Right hindlimb (tissue), 1 donor: ENCODE results near the gene CDRT4.
"Not testable (repeated sequence)": the region's sequence is repeated elsewhere in the genome, so short reads cannot be mapped to it uniquely, and the experiment has no call there.

Experiments
- DNase-seq: peaks from one replicate; pipeline ENCODE4 v3.0.0-alpha.2; 2018

Gene CDRT4

DNA sequence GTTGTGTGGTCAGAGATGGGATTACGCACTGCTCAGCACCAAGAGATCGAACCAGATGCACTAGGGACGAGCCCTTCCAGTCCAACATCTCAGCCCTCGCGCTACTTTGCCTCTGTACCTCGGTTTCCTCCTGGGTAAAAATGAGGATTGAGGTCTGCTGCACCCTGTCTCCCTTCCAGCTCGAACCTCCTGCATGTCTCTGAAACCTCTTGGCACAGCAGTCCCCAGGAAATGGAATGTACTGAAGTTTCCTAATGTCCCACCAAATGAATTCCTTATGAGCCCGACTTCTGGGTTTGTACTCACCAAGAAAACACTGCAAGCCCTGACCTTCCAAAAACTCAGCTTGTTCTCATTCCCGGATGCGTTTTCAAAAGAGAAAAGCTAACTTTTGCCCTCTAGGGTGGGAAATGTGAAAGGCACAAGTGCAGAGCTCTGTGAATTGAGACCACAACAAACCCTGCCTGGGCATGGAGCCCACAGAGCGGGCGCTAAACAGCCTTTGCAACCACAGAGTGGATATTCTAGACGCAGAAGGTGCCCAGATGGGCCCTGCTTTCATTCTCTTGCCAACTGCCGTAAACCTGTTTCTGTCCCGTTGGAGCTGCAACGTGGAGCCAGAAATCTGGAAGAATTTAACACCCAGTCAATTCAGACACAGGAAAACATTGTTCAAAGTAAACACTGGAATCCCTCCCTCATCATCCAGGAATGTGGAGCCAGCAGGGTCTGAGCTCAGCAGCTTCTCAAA, 10.3 kb downstream of the CDRT4 start:
- peak; percentile 93 for DNase-seq

- peak; percentile 65 for DNase-seq
Measured at GRCh38 chr17:15456496-15456895, 10.9 kb downstream of the CDRT4 start.

- DNase-seq = no peak
Measured at GRCh38 chr17:15454346-15454745, 13.1 kb downstream of the CDRT4 start.

GRCh38 chr17:15453782-15454181, 13.6 kb downstream of the CDRT4 start:
- no peak for DNase-seq

- DNase-seq = no peak
Measured at GRCh38 chr17:15453246-15453645, 14.2 kb downstream of the CDRT4 start.

- no peak for DNase-seq
Measured at GRCh38 chr17:15452746-15453145, 14.7 kb downstream of the CDRT4 start.

GRCh38 chr17:15451680-15452079, 15.7 kb downstream of the CDRT4 start:
- DNase-seq = no peak

DNA sequence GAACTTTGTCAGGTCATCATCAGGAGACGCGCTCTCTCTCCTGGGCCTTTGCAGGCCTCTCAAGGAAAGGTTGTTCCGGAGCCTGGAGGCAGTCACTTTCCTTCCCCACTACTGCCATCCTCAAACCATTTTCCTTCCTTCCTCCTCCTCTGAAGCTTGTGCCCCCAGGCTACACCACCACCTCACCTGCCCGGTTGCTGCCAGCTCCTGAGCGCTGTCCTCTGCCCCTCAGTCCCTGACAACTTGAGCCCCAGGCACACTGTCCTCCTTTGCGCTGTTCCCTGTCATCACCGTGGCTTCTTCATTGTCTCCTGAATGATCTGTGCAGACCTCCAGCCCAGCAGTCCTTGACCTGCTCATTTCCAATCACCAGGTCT, 18.9 kb downstream of the CDRT4 start:
- DNase-seq = no peak

GRCh38 chr17:15447928-15448579, 19.4 kb downstream of the CDRT4 start:
- no peak for DNase-seq

DNA sequence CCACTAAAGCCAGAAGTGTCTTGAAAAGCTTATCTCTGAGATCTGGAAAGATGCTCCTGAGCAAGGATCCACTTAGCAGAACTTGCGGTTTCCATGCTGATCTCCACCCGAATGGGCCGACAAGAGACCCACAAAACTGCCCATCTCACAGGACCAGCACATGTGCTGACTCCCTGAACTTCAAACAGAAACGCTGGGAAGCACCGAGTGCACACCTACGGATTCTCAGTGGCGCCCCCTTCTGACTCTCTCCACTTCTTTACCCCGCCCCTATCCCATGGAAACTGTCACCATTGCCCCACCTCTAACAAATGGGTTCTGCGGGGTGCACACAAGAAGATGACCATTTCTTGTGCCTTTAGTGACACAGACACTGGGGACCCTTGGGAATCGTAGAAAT, 21.4 kb downstream of the CDRT4 start:
- no peak for DNase-seq

GRCh38 chr17:15444805-15445204, 22.6 kb downstream of the CDRT4 start:
- DNase-seq = no peak

DNA sequence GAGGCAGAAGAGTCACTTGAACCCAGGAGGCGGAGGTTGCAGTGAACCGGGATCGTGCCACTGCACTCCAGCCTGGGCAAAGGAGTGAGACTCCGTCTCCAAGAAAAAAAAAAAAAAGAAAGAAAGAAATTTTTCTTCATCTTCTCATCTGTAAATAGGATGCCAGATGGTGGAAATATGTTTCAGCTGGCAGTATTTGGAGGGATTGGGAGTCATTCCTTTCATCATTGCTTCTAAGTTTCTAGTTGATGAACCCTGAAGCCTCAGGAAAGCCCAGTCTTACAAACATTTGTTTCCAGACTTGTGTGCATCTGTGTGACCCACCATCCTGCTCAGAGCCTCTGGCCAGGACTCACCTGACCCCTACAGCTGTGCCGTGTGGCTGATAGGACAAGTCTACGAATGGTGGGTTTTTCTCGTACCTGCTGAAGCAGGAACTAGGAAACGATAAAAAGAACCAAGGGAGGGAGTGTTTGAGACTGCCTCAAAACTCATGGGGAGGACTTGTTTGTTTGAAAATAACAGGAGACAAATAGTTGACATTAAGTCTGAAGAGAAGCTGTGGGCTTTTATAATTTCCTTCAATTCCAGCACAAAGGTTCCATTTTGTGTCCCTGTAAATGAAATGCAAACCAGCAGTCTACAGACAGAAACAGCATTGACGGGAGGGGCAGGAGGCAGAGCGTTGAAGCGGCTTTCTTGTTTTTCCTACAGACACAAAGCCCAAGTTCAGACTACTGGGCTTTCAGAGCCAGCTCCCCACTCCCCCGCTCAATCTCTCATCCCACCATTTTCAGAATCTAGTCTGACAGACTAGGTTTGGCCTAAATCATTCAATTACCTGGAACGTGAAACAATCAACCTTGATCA, 24.9 kb downstream of the CDRT4 start:
- no peak for DNase-seq

GRCh38 chr17:15441315-15441714, 26.1 kb downstream of the CDRT4 start:
- no peak for DNase-seq

GRCh38 chr17:15440347-15440746, 27.1 kb downstream of the CDRT4 start:
- no peak for DNase-seq

- DNase-seq = not testable (repeated sequence)
Measured at GRCh38 chr17:15439205-15439985, 28.0 kb downstream of the CDRT4 start.

- no peak for DNase-seq
Measured at GRCh38 chr17:15438491-15439105, 28.8 kb downstream of the CDRT4 start.

DNA sequence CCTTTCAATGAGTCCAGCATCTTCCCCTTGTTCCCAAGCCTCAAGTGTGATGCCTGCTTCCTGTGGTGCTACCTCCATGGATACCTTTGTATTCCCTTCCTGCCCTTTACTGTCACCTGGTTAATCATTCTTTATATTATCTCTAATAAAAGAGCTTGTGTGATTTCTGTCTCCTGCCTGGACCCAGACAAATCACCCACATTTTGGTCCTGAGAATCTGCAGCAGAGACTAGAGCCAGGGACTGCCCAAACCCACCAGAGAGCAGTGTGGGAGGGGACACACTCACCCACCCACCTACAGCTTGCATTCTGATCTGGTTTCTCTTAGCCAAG, 30.2 kb downstream of the CDRT4 start:
- no peak for DNase-seq

- DNase-seq = peak; percentile 62
Measured at GRCh38 chr17:15436473-15437302, 30.7 kb downstream of the CDRT4 start.

DNA sequence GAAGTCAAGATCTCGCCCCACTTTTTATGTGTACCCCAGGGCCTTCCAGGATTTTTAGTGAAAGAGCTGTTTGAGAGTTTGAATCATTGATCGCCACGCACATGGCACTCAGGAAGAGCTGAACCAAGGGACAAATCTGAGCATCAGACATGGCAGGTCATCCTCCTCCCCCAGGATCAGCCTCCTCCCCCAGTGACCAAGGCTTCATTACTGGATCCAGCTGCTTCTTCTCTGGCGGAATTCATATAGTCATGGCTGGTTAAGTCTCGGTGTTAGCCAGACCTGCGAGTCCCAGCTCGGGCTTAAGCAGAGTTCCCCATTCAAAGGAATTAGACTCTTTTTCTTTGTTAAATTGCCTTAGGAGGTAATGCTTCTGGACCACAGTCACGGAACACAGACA, 32.5 kb downstream of the CDRT4 start:
- no peak for DNase-seq

DNA sequence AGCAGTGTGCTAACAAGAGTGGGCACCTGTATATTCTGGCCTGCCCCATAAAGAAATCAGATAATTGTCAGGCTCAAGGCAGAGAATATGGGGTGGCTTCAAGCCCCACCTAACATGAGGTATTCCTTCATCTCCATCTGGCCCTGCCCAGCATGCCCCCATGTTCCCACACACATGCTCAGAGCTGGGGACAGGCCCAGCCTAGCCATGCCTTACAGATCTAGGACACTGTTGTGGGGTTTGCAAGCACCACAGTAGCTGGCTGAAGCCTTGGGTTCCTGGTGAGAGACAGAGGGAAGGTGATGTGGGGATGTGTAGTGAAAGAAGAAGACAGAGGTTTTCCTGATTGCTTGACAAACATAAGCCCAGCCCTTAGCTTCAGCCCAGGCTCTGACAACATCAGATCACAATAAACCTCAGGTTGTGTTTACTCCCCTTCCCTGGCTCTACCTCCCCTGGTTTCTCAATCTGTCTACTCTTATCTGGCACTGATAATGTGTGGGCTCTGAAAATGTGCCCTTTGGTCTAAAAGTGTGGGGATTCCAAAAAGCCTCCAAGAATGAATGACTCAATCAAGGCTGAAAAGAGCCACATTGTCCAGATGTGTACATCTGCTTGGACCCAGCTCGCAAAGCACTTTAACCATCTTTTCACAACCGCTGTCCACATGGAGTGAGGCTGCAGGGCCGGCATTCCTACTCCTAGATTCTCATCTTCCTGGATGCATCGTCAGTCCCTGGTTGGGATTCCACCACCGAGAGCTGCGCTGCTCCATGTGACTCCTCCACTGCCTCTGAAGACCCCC, 34.4 kb downstream of the CDRT4 start:
- no peak for DNase-seq

DNA sequence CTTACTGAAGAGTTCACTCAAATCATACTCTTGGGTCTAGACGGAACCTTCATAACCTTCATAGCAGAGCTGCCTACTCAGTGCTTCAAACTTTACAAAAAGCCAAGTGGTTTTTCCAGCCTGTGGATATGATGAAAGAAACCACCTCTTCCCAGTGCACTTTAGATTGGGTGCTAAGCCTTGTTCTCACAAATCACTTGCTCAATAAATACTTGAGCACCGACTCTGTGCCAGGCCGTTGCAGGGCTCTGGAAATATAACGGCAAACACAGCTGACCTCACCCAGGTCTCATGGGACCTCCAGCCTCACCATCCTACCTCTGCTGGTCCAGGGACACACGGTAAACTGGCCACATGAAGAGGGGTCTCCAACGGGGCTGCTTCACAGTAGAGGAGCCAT, 35.7 kb downstream of the CDRT4 start:
- DNase-seq = no peak
